NCI-H146 treated with DMSO at 0.1 percent for 48 hours (cell line): Measurements from ENCODE around the gene RAB10.
"Not testable (repeated sequence)": the region's sequence is repeated elsewhere in the genome, so short reads cannot be mapped to it uniquely, and the experiment has no call there.

Experiments
- DNase-seq: peaks from one replicate; lab custom pipeline; 2025; ENCODE audit not compliant: unreplicated experiment; lab: John Stamatoyannopoulos, UW

The RAB10 gene

GRCh38 chr2:26033818-26034636, at the start of gene RAB10:
RAB10 (plus strand) TSS chr2:26034084; CDS start chr2:26034609, 525 bp downstream.
- peak; percentile 94 for DNase-seq

- DNase-seq: no peak
These were observed 45.8 kb upstream of the RAB10 start for GRCh38 chr2:25988134-25988533.

- DNase-seq: no peak
These were observed 44.7 kb upstream of the RAB10 start for GRCh38 chr2:25989154-25989553.

GRCh38 chr2:25991965-25992364, 41.9 kb upstream of the RAB10 start:
- no peak for DNase-seq

- DNase-seq: no peak
These were observed 41.3 kb upstream of the RAB10 start for GRCh38 chr2:25992556-25992955.

GRCh38 chr2:25993049-25993448, 40.8 kb upstream of the RAB10 start:
- DNase-seq: no peak

- no peak for DNase-seq
These were observed 39.4 kb upstream of the RAB10 start for GRCh38 chr2:25994509-25994908.

GRCh38 chr2:25996844-25997243, 37.0 kb upstream of the RAB10 start:
- no peak for DNase-seq

GRCh38 chr2:25998816-25999383, 35.0 kb upstream of the RAB10 start:
- not testable (repeated sequence) for DNase-seq

GRCh38 chr2:25999406-25999805, 34.5 kb upstream of the RAB10 start:
- DNase-seq: not testable (repeated sequence)

- DNase-seq: no peak
These were observed 33.3 kb upstream of the RAB10 start for GRCh38 chr2:26000561-26001082.

GRCh38 chr2:26001743-26002351, 32.0 kb upstream of the RAB10 start:
- no peak for DNase-seq

GRCh38 chr2:26002632-26003310, 31.1 kb upstream of the RAB10 start:
- no peak for DNase-seq

GRCh38 chr2:26008095-26008494, 25.8 kb upstream of the RAB10 start:
- DNase-seq: no peak

- no peak for DNase-seq
These were observed 24.9 kb upstream of the RAB10 start for GRCh38 chr2:26008851-26009566.

GRCh38 chr2:26009567-26009963, 24.3 kb upstream of the RAB10 start:
- no peak for DNase-seq

- no peak for DNase-seq
These were observed 22.9 kb upstream of the RAB10 start for GRCh38 chr2:26010943-26011342.

GRCh38 chr2:26011609-26011989, 22.3 kb upstream of the RAB10 start:
- DNase-seq: no peak

GRCh38 chr2:26011990-26012856, 21.7 kb upstream of the RAB10 start:
- DNase-seq: peak; percentile 44

GRCh38 chr2:26013668-26014067, 20.2 kb upstream of the RAB10 start:
- DNase-seq: no peak
